Measurements from ENCODE around the gene GIMAP4.

The GIMAP4 gene

DNA sequence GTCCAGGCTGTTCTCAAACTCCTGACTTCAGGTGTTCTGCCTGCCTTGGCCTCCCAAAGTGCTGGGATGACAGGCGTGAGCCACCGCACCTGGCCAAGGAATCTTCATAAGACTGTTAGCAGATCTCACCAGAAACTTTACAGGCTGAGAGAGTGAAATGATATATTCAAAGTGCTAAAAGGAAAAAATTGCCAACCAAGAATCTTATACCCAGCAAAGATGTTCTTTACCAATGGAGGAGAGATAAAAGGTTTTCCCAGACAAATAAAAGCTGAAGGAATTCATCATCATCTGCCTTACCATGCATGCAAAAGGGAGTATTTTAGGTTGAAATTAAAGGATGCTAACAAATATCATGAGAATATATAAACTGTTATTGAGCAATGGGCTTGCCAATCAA is 28.9 kb upstream of the GIMAP4 start:
- no peaks in the 10 kb centered on the region for H3K4me1 Mint-ChIP-seq
- H3K36me3 Mint-ChIP-seq (ENCODE audit: low read depth) = peaks cover 12% of the 10 kb centered on the region
- peaks cover 63% of the 10 kb centered on the region for H3K9me3 Mint-ChIP-seq
- DNase-seq = no peak
- TF ChIP-seq, protein P1, sequence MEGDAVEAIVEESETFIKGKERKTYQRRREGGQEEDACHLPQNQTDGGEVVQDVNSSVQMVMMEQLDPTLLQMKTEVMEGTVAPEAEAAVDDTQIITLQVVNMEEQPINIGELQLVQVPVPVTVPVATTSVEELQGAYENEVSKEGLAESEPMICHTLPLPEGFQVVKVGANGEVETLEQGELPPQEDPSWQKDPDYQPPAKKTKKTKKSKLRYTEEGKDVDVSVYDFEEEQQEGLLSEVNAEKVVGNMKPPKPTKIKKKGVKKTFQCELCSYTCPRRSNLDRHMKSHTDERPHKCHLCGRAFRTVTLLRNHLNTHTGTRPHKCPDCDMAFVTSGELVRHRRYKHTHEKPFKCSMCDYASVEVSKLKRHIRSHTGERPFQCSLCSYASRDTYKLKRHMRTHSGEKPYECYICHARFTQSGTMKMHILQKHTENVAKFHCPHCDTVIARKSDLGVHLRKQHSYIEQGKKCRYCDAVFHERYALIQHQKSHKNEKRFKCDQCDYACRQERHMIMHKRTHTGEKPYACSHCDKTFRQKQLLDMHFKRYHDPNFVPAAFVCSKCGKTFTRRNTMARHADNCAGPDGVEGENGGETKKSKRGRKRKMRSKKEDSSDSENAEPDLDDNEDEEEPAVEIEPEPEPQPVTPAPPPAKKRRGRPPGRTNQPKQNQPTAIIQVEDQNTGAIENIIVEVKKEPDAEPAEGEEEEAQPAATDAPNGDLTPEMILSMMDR (IDR thresholded peaks at IDR 0.05) = no peak
- H3K4me3 Mint-ChIP-seq = no peak overlapping the region
- peaks cover 11% of the 10 kb centered on the region for H3K27me3 Mint-ChIP-seq (ENCODE audit: low read depth, poor library complexity)
- no peak overlapping the region for H3K27ac Mint-ChIP-seq

DNA sequence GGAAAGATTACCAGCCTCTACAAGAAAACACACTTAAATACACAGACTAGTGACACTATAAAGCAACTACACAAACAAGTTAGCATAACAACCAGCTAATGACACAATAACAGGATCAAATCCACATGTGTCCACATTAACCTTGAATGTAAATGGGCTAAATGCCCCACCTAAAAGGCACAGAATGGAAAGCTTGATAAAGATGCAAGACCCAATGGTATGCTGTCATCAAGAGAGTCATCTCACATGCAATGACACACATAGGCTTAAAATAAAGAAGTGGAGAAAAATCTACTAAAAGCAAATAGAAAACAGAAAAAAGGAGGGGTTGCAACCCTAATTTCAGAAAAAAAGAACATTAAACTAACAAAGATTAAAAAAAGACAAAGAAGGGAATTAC is 14.0 kb upstream of the GIMAP4 start:
- H3K4me1 Mint-ChIP-seq = no peaks in the 10 kb centered on the region
- H3K4me3 Mint-ChIP-seq = no peak overlapping the region
- DNase-seq = no peak
- H3K36me3 Mint-ChIP-seq (ENCODE audit: low read depth) = no peaks in the 10 kb centered on the region
- peaks cover 2% of the 10 kb centered on the region for H3K27me3 Mint-ChIP-seq (ENCODE audit: low read depth, poor library complexity)
- peaks cover 70% of the 10 kb centered on the region for H3K9me3 Mint-ChIP-seq
- H3K27ac Mint-ChIP-seq = no peak overlapping the region
- TF ChIP-seq, protein P1 (IDR thresholded peaks at IDR 0.05) = no peak

DNA sequence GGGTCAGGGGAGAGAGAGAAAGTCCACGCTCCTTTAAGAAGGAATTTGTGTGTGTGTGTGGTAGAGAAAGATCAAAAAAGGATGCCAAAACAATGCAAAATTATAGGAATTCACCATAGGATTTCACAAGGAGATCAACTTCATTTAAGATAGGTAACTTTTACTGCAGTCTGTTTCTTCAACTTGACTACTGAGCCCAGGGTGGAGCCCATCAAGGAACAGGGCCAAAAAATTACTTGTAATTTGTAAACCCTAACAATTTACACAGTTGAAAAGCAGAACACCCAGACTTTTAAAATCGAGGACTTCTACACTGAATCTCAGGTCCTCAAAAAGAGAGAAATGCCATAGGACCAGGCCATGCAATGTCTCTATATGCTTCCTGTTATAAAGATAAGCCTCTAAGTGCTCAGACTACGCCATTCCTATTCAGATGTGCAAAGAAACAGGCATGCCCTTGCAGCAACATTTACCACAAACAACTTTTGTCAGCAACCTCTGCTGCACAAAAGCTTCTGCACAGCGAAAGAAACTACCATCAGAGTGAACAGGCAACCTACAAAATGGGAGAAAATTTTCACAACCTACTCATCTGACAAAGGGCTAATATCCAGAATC is 10.6 kb upstream of the GIMAP4 start:
- Mint-ChIP-seq H3K36me3 (ENCODE audit: low read depth) (peaks cover 3% of the 10 kb centered on the region), H3K4me1 (no peaks in the 10 kb centered on the region), H3K27me3 (ENCODE audit: low read depth, poor library complexity) (peaks cover 2% of the 10 kb centered on the region), H3K27ac (no peak overlapping the region), H3K4me3 (no peak overlapping the region), H3K9me3 (peaks cover 68% of the 10 kb centered on the region)
- TF ChIP-seq, protein P1 (IDR thresholded peaks at IDR 0.05) = no peak
- no peak for DNase-seq

DNA sequence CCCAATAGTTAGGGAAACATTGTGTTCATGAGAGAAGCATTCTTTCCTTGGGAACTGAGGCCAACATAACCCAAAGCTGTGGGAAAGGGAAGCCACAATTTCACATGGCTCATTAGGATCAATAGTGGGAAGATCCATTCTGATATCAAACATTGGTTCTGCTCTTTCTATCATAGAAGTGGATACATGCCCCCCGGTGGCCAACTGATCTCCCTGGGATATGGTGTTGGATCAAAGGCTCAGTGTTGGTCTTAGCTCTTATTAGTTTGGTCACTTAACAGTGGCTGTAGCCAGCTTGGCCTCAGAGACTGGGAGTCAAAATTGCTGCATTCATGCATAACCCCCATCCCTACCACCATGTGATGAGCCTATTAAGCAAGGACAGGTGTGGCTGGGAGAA is 6.7 kb upstream of the GIMAP4 start:
- H3K27ac Mint-ChIP-seq = no peak overlapping the region
- DNase-seq = no peak
- peaks cover 42% of the 10 kb centered on the region for H3K9me3 Mint-ChIP-seq
- TF ChIP-seq, protein P1 (IDR thresholded peaks at IDR 0.05) = no peak
- H3K36me3 Mint-ChIP-seq (ENCODE audit: low read depth) = peaks cover 3% of the 10 kb centered on the region
- peaks cover 7% of the 10 kb centered on the region for H3K4me1 Mint-ChIP-seq
- no peak overlapping the region for H3K4me3 Mint-ChIP-seq
- peaks cover 2% of the 10 kb centered on the region for H3K27me3 Mint-ChIP-seq (ENCODE audit: low read depth, poor library complexity)

DNA sequence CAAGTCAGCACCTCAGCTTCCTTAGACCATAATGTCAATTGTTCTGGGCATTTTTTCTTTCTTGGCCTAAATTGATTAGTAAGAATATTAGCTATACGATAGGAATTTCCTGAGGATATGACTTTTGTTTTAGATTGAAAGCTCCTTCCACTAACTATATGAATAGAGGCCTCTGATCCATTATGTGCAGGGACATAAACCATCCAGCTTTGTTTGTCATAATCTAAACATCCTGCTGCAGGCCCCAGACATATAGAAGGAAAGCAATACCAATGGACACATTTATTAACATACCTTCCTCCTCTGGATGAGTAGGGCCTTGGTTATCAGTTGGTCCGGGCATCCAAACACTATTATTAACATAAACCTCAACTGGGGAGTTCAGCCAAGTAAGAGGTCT is 4.3 kb upstream of the GIMAP4 start:
- peaks cover 3% of the 10 kb centered on the region for H3K36me3 Mint-ChIP-seq (ENCODE audit: low read depth)
- H3K9me3 Mint-ChIP-seq = peaks cover 36% of the 10 kb centered on the region
- DNase-seq = no peak

DNA sequence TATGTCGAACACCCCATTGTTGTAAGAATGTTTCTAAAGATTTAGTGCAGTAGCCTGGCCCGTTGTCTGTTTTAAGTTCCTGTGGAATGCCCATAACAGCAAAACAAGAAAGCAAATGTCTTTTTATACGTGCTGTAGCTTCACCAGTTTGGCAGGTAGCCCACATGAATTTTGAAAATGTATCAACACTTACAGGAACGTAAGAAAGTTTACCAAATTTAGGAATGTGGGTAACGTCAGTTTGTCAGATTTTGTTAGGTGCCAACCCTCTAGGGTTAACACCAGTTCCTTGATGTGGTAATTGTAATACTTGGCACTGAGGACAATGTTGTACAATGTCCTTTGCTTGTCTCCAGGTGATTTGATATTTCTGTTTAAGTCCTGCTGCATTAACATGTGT is 3.2 kb upstream of the GIMAP4 start:
- H3K4me1 Mint-ChIP-seq = peaks cover 15% of the 10 kb centered on the region
- peaks cover 3% of the 10 kb centered on the region for H3K36me3 Mint-ChIP-seq (ENCODE audit: low read depth)
- no peak overlapping the region for H3K4me3 Mint-ChIP-seq
- TF ChIP-seq, protein P1 (IDR thresholded peaks at IDR 0.05) = no peak
- H3K27ac Mint-ChIP-seq = no peak overlapping the region
- peaks cover 26% of the 10 kb centered on the region for H3K9me3 Mint-ChIP-seq
- no peak for DNase-seq
- H3K27me3 Mint-ChIP-seq (ENCODE audit: low read depth, poor library complexity) = no peaks in the 10 kb centered on the region

More for the DNA sequence above, 4.3 kb upstream of the GIMAP4 start:
- Mint-ChIP-seq H3K27ac (no peak overlapping the region), H3K27me3 (ENCODE audit: low read depth, poor library complexity) (peaks cover 2% of the 10 kb centered on the region), H3K4me3 (no peak overlapping the region), H3K4me1 (peaks cover 15% of the 10 kb centered on the region)
- TF ChIP-seq, protein P1 (IDR thresholded peaks at IDR 0.05) = no peak
